Uterus (tissue), 4 donors: ENCODE data around the gene NFE2L1. TPM values are rescaled to one million over a fixed set of nuclear protein-coding genes. Genes with fewer than 3 reads are reported as not detected.

Source experiments
- DNase-seq, 2 donors: peaks; one replicate each; pipeline ENCODE4 v3.0.0-alpha.2; 2019 to 2020
- H3K27ac ChIP-seq, 2 donors: fragments of 200-600 bp; sonication (generic); 1 replicate in 1 of 2; 2 replicates in 1 of 2; pipeline ENCODE4 v1.5.1; 2016 to 2018
- H3K27me3 ChIP-seq, 2 donors: fragments of 200-600 bp; sonication (generic); one replicate each; pipeline ENCODE4 v1.5.1; 2018 to 2019; ENCODE audit warnings: control low read depth in 1 of 2
- H3K36me3 ChIP-seq, 2 donors: fragments of 200-600 bp; sonication (generic); one replicate each; pipeline ENCODE4 v1.5.1; 2019; ENCODE audit warnings: control low read depth in 1 of 2
- H3K4me1 ChIP-seq, 2 donors: fragments of 200-600 bp; sonication (generic); one replicate each; pipeline ENCODE4 v1.5.1; 2018 to 2019; ENCODE audit warnings: control low read depth in 1 of 2
- H3K4me3 ChIP-seq, 2 donors: fragments of 200-600 bp; sonication (generic); 1 replicate in 1 of 2; 2 replicates in 1 of 2; pipeline ENCODE4 v1.5.1; 2018 to 2019; ENCODE audit warnings: mild to moderate bottlenecking in 1 of 2
- H3K9me3 ChIP-seq, 2 donors: fragments of 200-600 bp; sonication (generic); one replicate each; pipeline ENCODE4 v1.5.1; 2019; ENCODE audit warnings: control low read depth in 1 of 2
- CTCF ChIP-seq, 4 experiments: fragments of 200-600 bp in 2 of 4; fragments of 450-650 bp in 2 of 4; sonication (generic) in 2 of 4; IDR thresholded peaks; one replicate each; pipeline ENCODE4 v1.5.1; 2016 to 2019; ENCODE audit warnings: antibody characterized with exemption in 4 of 4, mild to moderate bottlenecking in 2 of 4, moderate library complexity in 1 of 4
- POLR2A ChIP-seq, 2 donors: fragments of 450-650 bp; IDR thresholded peaks; one replicate each; pipeline ENCODE4 v1.6.1; 2016; ENCODE audit warnings: antibody characterized with exemption in 2 of 2, mild to moderate bottlenecking in 1 of 2, moderate library complexity in 1 of 2
- intact Hi-C: fragments of 100-400 bp; cut with DNase I; formaldehyde crosslinking; loops from one replicate; pipeline ENCODE4 v1.15.1; 2023; ENCODE audit warnings: low total_unique reads
- total RNA-seq, 4 donors: library from RNA; depleted of rRNA in 3 of 4; stranded (reverse); fragments of >200 nt in 3 of 4; gene quantifications; one replicate each; pipeline versions ENCODE4 v1.1.0 to v1.2.4, GENCODE V29; 2014 to 2023
- donor health status: DM: yes; HTN: yes; CAD: no.

Gene NFE2L1
- total RNA-seq, 4 donors from 2014 or later = 85.6 to 323 (median 176) TPM

- H3K4me3 ChIP-seq = peak overlapping the region; percentile 5 to 21
- intact Hi-C loops = no loop called here
- no peak for TF ChIP-seq POLR2A (IDR thresholded peaks at IDR 0.05)
- no peak for TF ChIP-seq CTCF (IDR thresholded peaks at IDR 0.05)
- peaks cover 18 to 50% of the 10 kb centered on the region in 2 donors for H3K4me1 ChIP-seq
- H3K27ac ChIP-seq = peak overlapping the region; percentile 98
- no peaks in the 10 kb centered on the region for H3K27me3 ChIP-seq
- no peaks in the 10 kb centered on the region for H3K9me3 ChIP-seq
- DNase-seq = peak; percentile 43 to 47
- no peaks in the 10 kb centered on the region for H3K36me3 ChIP-seq
These were observed 3.1 kb downstream of the NFE2L1 start for GRCh38 chr17:48051283-48051682.

GRCh38 chr17:48051706-48052486, 3.7 kb downstream of the NFE2L1 start:
- no peaks in the 10 kb centered on the region for H3K27me3 ChIP-seq
- no peaks in the 10 kb centered on the region for H3K36me3 ChIP-seq
- no peaks in the 10 kb centered on the region for H3K9me3 ChIP-seq
- H3K27ac ChIP-seq = peak overlapping the region; percentile 98
- H3K4me1 ChIP-seq = peaks cover 15 to 44% of the 10 kb centered on the region in 2 donors
- TF ChIP-seq POLR2A (IDR thresholded peaks at IDR 0.05) = no peak
- peak in 2 of 4 experiments; percentile 24 to 44 for TF ChIP-seq CTCF (IDR thresholded peaks at IDR 0.05)
- intact Hi-C loops = no loop called here
- H3K4me3 ChIP-seq = peak overlapping the region; percentile 5 to 21
- DNase-seq = peak; percentile 74 to 91

- no peaks in the 10 kb centered on the region for H3K36me3 ChIP-seq
- intact Hi-C loops = no loop called here
- no peak for TF ChIP-seq POLR2A (IDR thresholded peaks at IDR 0.05)
- TF ChIP-seq CTCF (IDR thresholded peaks at IDR 0.05) = no peak
- H3K27me3 ChIP-seq = no peaks in the 10 kb centered on the region
- no peaks in the 10 kb centered on the region for H3K9me3 ChIP-seq
- peak overlapping the region; percentile 25 to 33 for H3K4me3 ChIP-seq
- peak; percentile 62 to 83 for DNase-seq
- H3K27ac ChIP-seq = peak overlapping the region; percentile 98
- peaks cover 13 to 41% of the 10 kb centered on the region in 2 donors for H3K4me1 ChIP-seq
These were observed 5.0 kb downstream of the NFE2L1 start for GRCh38 chr17:48052956-48053757.

GRCh38 chr17:48053758-48054237, 5.6 kb downstream of the NFE2L1 start:
- Histone ChIP-seq H3K27ac (peak overlapping the region; percentile 98), H3K27me3 (no peaks in the 10 kb centered on the region), H3K4me3 (peak overlapping the region; percentile 25 to 33), H3K36me3 (no peaks in the 10 kb centered on the region), H3K9me3 (no peaks in the 10 kb centered on the region), H3K4me1 (peaks cover 13 to 41% of the 10 kb centered on the region in 2 donors)
- TF ChIP-seq CTCF (IDR thresholded peaks at IDR 0.05) (no peak), POLR2A (IDR thresholded peaks at IDR 0.05) (no peak)
- DNase-seq = no peak
- intact Hi-C loops = no loop called here
